Tibial nerve (tissue), 4 donors: ENCODE results near the gene ROM1. TPM values are rescaled to one million over a fixed set of nuclear protein-coding genes. Genes with fewer than 3 reads are reported as not detected.
A peak's percentile ranks its signal among the peaks of the same experiment; 100 is the strongest.

Experiments used
- DNase-seq, 2 donors: peaks; one replicate each; pipeline ENCODE4 v3.0.0-alpha.2; 2019; ENCODE audit warnings: low spot score in 2 of 2
- H3K27ac ChIP-seq, 4 donors: fragments of 200-600 bp; sonication (generic) in 3 of 4; one replicate each; pipeline ENCODE4 v1.5.1; 2017 to 2019; ENCODE audit warnings: mild to moderate bottlenecking in 1 of 4
- H3K27me3 ChIP-seq, 2 donors: fragments of 200-600 bp; sonication (generic) in 1 of 2; one replicate each; pipeline versions ENCODE4 v1.5.1 to v1.6.0; 2017 to 2019
- H3K36me3 ChIP-seq, 3 donors: fragments of 200-600 bp; sonication (generic); one replicate each; pipeline ENCODE4 v1.5.1; 2018 to 2019
- H3K4me1 ChIP-seq, 4 donors: fragments of 200-600 bp; sonication (generic) in 3 of 4; one replicate each; pipeline ENCODE4 v1.5.1; 2017 to 2019
- H3K4me3 ChIP-seq, 4 donors: fragments of 200-600 bp; sonication (generic) in 3 of 4; one replicate each; pipeline ENCODE4 v1.5.1; 2017 to 2019; ENCODE audit warnings: mild to moderate bottlenecking in 1 of 4, moderate library complexity in 1 of 4
- H3K9me3 ChIP-seq, 4 donors: fragments of 200-600 bp; sonication (generic) in 3 of 4; one replicate each; pipeline ENCODE4 v1.5.1; 2017 to 2019
- EP300 ChIP-seq, 2 donors: sonication (generic); formaldehyde crosslinking; IDR thresholded peaks; one replicate each; pipeline ENCODE4 v1.6.1; 2017; ENCODE audit warnings: antibody characterized with exemption in 2 of 2, mild to moderate bottlenecking in 1 of 2
- POLR2A ChIP-seq, 2 donors: fragments of 450-650 bp; IDR thresholded peaks; one replicate each; pipeline ENCODE4 v1.6.1; 2017; ENCODE audit warnings: antibody characterized with exemption in 2 of 2, mild to moderate bottlenecking in 2 of 2, moderate library complexity in 2 of 2
- WGBS, 2 donors: methylation state at CpG; one replicate each; pipeline ENCODE4 v1.1.5; 2018; 5-methylcytosine and 5-hydroxymethylcytosine counted together
- total RNA-seq, 4 donors: library from RNA; depleted of rRNA; stranded (reverse); fragments of >200 nt; gene quantifications; one replicate each; pipeline ENCODE4 v1.1.0, GENCODE V29; 2016
- TF ChIP-seq, protein P1 (sequence below), 5 experiments: fragments of 200-600 bp in 3 of 5; fragments of 450-650 bp in 2 of 5; sonication (generic) in 3 of 5; IDR thresholded peaks; one replicate each; pipeline ENCODE4 v1.5.1; 2016 to 2019; ENCODE audit warnings: antibody characterized with exemption in 5 of 5, mild to moderate bottlenecking in 3 of 5, moderate library complexity in 2 of 5

Gene ROM1
- total RNA-seq, 4 donors from 2014 or later = 9.3 to 13.8 (median 11.2) TPM

DNA sequence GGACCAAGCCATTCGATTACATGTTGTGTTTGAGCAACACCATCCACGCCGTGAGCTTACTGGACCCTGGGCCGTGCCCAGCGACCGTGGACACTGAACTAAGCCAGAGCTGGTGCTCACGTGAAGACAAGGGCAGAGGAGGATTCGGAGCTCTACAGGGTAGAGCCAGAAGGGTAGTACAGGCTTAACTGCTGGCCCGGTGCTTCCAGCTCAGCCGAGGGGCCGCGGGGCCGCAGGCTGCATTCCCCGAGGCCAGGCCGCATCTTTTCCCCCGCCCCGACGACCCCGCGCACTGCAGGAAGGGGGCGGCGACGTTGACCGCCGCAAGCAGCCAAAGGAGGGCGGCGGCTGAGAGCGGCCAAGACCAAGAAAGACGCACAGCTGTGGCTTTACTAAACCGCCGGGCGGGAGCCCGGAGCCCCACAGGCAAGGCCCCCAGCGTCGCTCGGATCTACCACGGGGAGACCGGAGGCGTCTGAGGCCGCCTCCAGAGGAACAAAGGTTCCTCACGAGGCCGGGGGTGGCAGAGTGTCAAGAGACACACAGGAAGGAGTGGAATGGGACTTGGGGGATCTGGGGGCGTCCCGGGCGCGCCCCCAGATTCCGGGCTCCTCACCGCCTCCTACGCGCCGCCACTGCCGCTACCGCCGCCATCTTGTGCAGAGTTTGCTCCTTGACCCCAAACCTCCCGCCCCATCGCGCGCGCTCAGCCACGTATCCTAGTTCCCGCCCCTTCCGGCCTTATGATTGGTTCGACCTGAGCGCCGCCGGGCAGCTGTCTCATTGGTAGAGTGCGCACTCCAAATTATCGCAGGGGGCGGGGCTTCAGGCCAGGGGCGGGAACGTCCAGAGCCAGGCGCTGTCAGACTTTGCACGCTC is 33.1 kb downstream of the ROM1 start, which contains the start of gene GANAB:
Gene GANAB (minus strand): TSS at position 668 of the 879 bp plus-strand sequence. CDS start 14 bp downstream, at position 654.
- peak; percentile 100 for DNase-seq
- peaks cover 0 to 47% (median 16%) of the 10 kb centered on the region in 4 donors for H3K4me1 ChIP-seq
- TF ChIP-seq POLR2A (IDR thresholded peaks at IDR 0.05) (peak; percentile 55 to 78), EP300 (IDR thresholded peaks at IDR 0.05) (peak; percentile 74 to 88)
- TF ChIP-seq, protein P1, sequence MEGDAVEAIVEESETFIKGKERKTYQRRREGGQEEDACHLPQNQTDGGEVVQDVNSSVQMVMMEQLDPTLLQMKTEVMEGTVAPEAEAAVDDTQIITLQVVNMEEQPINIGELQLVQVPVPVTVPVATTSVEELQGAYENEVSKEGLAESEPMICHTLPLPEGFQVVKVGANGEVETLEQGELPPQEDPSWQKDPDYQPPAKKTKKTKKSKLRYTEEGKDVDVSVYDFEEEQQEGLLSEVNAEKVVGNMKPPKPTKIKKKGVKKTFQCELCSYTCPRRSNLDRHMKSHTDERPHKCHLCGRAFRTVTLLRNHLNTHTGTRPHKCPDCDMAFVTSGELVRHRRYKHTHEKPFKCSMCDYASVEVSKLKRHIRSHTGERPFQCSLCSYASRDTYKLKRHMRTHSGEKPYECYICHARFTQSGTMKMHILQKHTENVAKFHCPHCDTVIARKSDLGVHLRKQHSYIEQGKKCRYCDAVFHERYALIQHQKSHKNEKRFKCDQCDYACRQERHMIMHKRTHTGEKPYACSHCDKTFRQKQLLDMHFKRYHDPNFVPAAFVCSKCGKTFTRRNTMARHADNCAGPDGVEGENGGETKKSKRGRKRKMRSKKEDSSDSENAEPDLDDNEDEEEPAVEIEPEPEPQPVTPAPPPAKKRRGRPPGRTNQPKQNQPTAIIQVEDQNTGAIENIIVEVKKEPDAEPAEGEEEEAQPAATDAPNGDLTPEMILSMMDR (IDR thresholded peaks at IDR 0.05) = peak in 1 of 5 experiments; percentile 17
- H3K4me3 ChIP-seq = peak within 1 kb of the TSS; percentile 87 to 99 (median 90)
- H3K27me3 ChIP-seq = no peaks in the 10 kb centered on the region
- 1% methylated on average over 49 to 72 of the region's 73 CpGs for WGBS, 2 donors
- no peaks in the 10 kb centered on the region for H3K9me3 ChIP-seq
- H3K36me3 ChIP-seq = peaks cover 0 to 59% (median 4%) of the 10 kb centered on the region in 3 donors
- H3K27ac ChIP-seq = peak within 1 kb of the TSS; percentile 72 to 98 (median 95)

DNA sequence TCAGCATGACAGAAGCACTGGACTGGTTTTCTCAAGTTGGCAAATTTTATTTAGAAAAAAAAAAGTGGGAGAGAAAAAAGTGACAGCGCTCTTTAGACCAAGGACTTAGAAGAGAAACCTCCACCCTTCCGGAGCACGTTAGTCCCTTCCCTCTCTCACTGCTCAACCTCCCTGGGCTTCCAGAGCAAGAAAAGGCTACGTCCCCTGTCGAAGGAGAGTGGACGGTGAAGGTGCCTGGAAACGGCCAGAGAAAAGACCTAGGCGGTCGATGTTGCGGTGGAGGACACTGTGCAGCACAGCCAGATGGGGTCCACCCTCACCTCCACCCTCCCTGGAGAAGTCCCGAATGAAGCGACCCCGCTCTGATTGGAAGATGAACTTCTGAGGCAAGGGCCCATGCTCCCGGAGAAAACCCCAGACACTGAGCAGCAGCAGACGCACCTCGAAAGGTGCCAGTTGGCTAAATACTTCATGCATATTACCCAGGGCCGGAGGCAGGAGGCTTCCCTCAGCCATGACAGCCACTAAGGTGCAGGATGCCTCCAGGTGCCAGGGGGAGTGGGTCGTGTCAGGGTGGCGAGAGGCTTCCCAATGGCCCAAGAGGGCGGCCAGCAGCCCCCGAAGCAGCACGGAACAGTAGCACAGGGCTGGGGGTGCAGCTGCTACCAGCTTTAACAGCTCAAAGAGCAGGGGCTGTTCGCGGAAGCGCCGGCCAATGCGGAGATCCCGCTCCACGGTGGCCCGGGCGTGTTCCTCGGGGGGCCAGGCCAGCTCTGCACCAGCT is 34.0 kb downstream of the ROM1 start:
- peaks cover 0 to 56% (median 4%) of the 10 kb centered on the region in 3 donors for H3K36me3 ChIP-seq
- DNase-seq = no peak
- peak overlapping the region in 2 of 4 donors; percentile 87 to 90 for H3K4me3 ChIP-seq
- WGBS, 2 donors = 45 to 65% methylated on average over 22 to 32 of the region's 32 CpGs
- TF ChIP-seq, protein P1 (IDR thresholded peaks at IDR 0.05) = no peak
- TF ChIP-seq POLR2A (IDR thresholded peaks at IDR 0.05) (no peak), EP300 (IDR thresholded peaks at IDR 0.05) (no peak)
- H3K27me3 ChIP-seq = no peaks in the 10 kb centered on the region
- H3K27ac ChIP-seq = peak overlapping the region in 2 of 4 donors; percentile 66 to 96
- H3K9me3 ChIP-seq = no peaks in the 10 kb centered on the region
- peaks cover 0 to 47% (median 23%) of the 10 kb centered on the region in 4 donors for H3K4me1 ChIP-seq

DNA sequence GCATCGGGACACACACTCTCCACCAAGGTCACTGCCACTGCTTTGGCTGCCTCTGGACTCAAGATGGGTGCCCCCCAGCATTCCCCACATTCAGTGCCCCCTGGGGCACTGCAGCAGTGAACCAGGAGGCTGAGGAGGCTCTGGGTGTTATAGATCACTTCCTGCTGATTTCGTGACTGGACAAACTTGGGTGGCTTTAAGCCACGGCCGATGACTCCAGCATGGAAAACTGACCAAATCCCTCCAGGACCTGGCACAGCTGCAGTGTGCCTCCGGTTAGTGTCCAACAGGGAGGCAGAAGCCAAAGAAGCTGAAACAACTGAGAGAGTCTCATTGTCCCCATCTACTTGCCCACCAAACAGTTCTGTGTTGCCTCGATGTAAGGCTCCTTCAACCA is 34.5 kb downstream of the ROM1 start:
- TF ChIP-seq EP300 (IDR thresholded peaks at IDR 0.05) (no peak), POLR2A (IDR thresholded peaks at IDR 0.05) (no peak)
- TF ChIP-seq, protein P1 (IDR thresholded peaks at IDR 0.05) = no peak
- Histone ChIP-seq H3K36me3 (peaks cover 0 to 51% (median 4%) of the 10 kb centered on the region in 3 donors), H3K27me3 (no peaks in the 10 kb centered on the region), H3K27ac (no peak overlapping the region), H3K4me1 (peaks cover 0 to 51% (median 28%) of the 10 kb centered on the region in 4 donors), H3K9me3 (no peaks in the 10 kb centered on the region), H3K4me3 (no peak overlapping the region)
- 82 to 87% methylated on average over 6 of the region's 6 CpGs for WGBS, 2 donors
- DNase-seq = no peak

DNA sequence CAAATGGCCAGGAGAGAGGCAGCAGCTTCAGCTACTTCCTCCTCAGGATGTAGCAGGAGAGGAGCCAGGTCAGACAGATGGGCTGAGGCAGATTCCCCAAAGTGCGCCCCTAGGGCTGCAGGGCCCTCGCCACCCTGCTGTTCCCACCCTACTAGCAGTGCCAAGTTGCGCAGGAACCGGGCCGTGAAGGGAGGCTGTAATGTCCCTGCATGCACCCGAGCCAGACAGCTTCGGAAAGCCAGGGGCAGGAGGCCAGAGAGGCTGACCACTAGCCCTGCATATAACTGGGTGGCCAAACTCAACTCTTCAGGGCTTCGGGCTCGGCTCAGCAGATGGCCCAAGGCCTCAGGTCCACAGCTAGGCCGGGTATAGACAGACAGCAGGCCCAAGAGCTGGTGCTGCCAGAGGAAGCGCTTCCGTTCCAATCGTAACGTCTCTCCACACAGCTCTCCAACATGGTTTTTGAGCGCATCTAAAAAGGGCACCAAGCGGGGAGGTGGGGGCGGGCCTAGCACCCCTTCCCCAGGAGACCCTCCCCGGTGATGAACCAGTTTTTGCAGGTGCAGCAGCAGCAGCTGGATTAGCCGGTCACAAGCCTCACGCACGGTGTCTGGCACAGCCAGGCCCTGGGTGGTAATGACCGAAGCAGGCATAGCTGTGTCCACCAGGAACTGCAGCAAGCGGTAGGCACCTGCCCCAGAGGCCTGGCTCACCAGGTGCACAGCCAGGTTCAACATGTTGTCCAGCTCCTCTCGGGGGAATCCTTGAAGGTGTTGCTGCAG is 35.3 kb downstream of the ROM1 start:
- H3K36me3 ChIP-seq = peaks cover 0 to 45% (median 4%) of the 10 kb centered on the region in 3 donors
- TF ChIP-seq POLR2A (IDR thresholded peaks at IDR 0.05) = no peak
- TF ChIP-seq, protein P1 (IDR thresholded peaks at IDR 0.05) = no peak
- no peak for TF ChIP-seq EP300 (IDR thresholded peaks at IDR 0.05)
- no peaks in the 10 kb centered on the region for H3K27me3 ChIP-seq
- DNase-seq = no peak
- 89 to 92% methylated on average over 21 to 24 of the region's 24 CpGs for WGBS, 2 donors
- no peaks in the 10 kb centered on the region for H3K9me3 ChIP-seq
- H3K4me3 ChIP-seq = no peak overlapping the region
- no peak overlapping the region for H3K27ac ChIP-seq
- H3K4me1 ChIP-seq = peaks cover 0 to 53% (median 28%) of the 10 kb centered on the region in 4 donors
